ENCODE results near the gene INAFM1. TPM values are rescaled to one million over a fixed set of nuclear protein-coding genes. Genes with fewer than 3 reads are reported as not detected.

The INAFM1 gene
- total and polyA plus RNA-seq, 9 of the 15 experiments (the other 6 are each of a cell fraction or from before 2014, with no cell fraction given): 0.71 to 30.9 (median 3.1) TPM

DNA sequence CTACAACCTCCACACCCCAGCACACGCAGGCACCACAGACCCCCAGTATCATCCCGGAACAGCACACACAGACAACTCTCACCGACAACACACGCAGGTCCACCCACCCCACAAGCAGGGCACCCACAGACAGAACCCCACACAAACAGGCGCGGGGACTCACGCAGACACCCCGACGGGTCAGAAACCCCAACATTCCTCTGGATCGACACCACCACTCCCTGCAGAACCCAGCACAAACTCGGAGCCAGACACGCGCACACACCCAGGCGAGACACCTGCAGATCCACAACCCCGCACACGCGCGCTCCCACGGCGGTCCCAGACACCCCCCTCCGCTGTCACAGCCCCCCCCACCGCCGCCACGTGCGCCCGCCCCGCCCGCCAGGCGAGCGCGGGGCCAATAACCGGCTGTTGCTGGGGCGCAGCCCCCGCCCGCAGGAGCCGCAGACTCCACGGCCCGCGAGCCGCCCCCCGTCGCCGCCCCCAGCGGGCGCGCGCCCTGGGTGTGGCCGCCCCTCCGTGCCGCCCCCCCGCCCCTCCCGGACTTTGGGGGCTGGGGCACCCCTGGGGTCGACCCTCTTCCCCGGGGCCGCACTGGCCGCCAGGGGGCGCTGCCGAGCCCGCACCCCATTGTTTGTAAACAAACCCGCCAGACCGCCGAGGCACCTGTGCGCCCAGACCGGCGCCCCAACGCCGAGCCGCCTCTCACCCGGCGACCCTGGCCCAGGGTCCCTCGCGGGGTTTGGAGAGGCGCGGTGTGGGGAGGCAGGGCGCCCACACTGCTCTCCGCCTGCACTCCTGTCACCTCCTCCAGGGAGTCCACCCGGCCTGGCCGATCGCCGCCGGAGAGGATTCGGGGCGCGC is 44.4 kb upstream of the INAFM1 start (continued):
- TF ChIP-seq, protein P1, sequence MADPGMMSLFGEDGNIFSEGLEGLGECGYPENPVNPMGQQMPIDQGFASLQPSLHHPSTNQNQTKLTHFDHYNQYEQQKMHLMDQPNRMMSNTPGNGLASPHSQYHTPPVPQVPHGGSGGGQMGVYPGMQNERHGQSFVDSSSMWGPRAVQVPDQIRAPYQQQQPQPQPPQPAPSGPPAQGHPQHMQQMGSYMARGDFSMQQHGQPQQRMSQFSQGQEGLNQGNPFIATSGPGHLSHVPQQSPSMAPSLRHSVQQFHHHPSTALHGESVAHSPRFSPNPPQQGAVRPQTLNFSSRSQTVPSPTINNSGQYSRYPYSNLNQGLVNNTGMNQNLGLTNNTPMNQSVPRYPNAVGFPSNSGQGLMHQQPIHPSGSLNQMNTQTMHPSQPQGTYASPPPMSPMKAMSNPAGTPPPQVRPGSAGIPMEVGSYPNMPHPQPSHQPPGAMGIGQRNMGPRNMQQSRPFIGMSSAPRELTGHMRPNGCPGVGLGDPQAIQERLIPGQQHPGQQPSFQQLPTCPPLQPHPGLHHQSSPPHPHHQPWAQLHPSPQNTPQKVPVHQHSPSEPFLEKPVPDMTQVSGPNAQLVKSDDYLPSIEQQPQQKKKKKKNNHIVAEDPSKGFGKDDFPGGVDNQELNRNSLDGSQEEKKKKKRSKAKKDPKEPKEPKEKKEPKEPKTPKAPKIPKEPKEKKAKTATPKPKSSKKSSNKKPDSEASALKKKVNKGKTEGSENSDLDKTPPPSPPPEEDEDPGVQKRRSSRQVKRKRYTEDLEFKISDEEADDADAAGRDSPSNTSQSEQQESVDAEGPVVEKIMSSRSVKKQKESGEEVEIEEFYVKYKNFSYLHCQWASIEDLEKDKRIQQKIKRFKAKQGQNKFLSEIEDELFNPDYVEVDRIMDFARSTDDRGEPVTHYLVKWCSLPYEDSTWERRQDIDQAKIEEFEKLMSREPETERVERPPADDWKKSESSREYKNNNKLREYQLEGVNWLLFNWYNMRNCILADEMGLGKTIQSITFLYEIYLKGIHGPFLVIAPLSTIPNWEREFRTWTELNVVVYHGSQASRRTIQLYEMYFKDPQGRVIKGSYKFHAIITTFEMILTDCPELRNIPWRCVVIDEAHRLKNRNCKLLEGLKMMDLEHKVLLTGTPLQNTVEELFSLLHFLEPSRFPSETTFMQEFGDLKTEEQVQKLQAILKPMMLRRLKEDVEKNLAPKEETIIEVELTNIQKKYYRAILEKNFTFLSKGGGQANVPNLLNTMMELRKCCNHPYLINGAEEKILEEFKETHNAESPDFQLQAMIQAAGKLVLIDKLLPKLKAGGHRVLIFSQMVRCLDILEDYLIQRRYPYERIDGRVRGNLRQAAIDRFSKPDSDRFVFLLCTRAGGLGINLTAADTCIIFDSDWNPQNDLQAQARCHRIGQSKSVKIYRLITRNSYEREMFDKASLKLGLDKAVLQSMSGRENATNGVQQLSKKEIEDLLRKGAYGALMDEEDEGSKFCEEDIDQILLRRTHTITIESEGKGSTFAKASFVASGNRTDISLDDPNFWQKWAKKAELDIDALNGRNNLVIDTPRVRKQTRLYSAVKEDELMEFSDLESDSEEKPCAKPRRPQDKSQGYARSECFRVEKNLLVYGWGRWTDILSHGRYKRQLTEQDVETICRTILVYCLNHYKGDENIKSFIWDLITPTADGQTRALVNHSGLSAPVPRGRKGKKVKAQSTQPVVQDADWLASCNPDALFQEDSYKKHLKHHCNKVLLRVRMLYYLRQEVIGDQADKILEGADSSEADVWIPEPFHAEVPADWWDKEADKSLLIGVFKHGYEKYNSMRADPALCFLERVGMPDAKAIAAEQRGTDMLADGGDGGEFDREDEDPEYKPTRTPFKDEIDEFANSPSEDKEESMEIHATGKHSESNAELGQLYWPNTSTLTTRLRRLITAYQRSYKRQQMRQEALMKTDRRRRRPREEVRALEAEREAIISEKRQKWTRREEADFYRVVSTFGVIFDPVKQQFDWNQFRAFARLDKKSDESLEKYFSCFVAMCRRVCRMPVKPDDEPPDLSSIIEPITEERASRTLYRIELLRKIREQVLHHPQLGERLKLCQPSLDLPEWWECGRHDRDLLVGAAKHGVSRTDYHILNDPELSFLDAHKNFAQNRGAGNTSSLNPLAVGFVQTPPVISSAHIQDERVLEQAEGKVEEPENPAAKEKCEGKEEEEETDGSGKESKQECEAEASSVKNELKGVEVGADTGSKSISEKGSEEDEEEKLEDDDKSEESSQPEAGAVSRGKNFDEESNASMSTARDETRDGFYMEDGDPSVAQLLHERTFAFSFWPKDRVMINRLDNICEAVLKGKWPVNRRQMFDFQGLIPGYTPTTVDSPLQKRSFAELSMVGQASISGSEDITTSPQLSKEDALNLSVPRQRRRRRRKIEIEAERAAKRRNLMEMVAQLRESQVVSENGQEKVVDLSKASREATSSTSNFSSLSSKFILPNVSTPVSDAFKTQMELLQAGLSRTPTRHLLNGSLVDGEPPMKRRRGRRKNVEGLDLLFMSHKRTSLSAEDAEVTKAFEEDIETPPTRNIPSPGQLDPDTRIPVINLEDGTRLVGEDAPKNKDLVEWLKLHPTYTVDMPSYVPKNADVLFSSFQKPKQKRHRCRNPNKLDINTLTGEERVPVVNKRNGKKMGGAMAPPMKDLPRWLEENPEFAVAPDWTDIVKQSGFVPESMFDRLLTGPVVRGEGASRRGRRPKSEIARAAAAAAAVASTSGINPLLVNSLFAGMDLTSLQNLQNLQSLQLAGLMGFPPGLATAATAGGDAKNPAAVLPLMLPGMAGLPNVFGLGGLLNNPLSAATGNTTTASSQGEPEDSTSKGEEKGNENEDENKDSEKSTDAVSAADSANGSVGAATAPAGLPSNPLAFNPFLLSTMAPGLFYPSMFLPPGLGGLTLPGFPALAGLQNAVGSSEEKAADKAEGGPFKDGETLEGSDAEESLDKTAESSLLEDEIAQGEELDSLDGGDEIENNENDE (IDR thresholded peaks at IDR 0.05; ENCODE audit: low read depth, low read length): no peak
- TF ChIP-seq E2F5 (CRISPR knock-in tag; IDR thresholded peaks at IDR 0.05): no peak
- no peak for TF ChIP-seq XRCC4 (IDR thresholded peaks at IDR 0.05; ENCODE audit: extremely low read depth, insufficient read depth, insufficient read length)
- TF ChIP-seq ZBTB9 (CRISPR knock-in tag; IDR thresholded peaks at IDR 0.05): no peak; the same call in 1 of the 2 replicates
- peak; percentile 47 for TF ChIP-seq PHF20 (IDR thresholded peaks at IDR 0.05; ENCODE audit: partially characterized antibody)
- TF ChIP-seq SNIP1 (IDR thresholded peaks at IDR 0.05; ENCODE audit: low read depth): no peak
- peak; percentile 49 for TF ChIP-seq DACH1 (IDR thresholded peaks at IDR 0.05; ENCODE audit: partially characterized antibody)
- TF ChIP-seq RCOR1 (IDR thresholded peaks at IDR 0.05; ENCODE audit: borderline replicate concordance in 1 of 2, low read depth in 2 of 2, low read length in 2 of 2): no peak; a peak in 2 of 4 replicates

Data from K562 (cell line).